Hypothalamus (tissue), 51 donors: Measurements from ENCODE around the gene ZFYVE19.

Source experiments
- DNase-seq, 51 donors: peaks; one replicate each; lab custom pipeline; 2025; lab: John Stamatoyannopoulos, UW

ZFYVE19 gene

GRCh38 chr15:40808861-40809450, 2.1 kb downstream of the ZFYVE19 start:
- DNase-seq: no peak

GRCh38 chr15:40812721-40813425, 6.0 kb downstream of the ZFYVE19 start:
- no peak for DNase-seq

- peak in 16 of 51 donors; percentile 1 to 41 (median 14) for DNase-seq
Measured at GRCh38 chr15:40815042-40815698, 8.3 kb downstream of the ZFYVE19 start.

- no peak for DNase-seq
Measured at GRCh38 chr15:40819048-40819447, 12.2 kb downstream of the ZFYVE19 start.

- no peak for DNase-seq
Measured at GRCh38 chr15:40821195-40821594, 14.3 kb downstream of the ZFYVE19 start.

- DNase-seq: no peak
Measured at GRCh38 chr15:40823572-40824343, 16.9 kb downstream of the ZFYVE19 start.

- no peak for DNase-seq
Measured at GRCh38 chr15:40825661-40826422, 19.0 kb downstream of the ZFYVE19 start.

GRCh38 chr15:40826423-40827075, 19.7 kb downstream of the ZFYVE19 start:
- DNase-seq: no peak

- no peak for DNase-seq
Measured at GRCh38 chr15:40828447-40829036, 21.7 kb downstream of the ZFYVE19 start, which contains the start of gene PPP1R14D. Gene PPP1R14D, minus strand, starts transcription at chr15:40828708. Its CDS starts 67 bp downstream, at chr15:40828641.

GRCh38 chr15:40829115-40829514, 22.2 kb downstream of the ZFYVE19 start:
- DNase-seq: no peak

- DNase-seq: no peak
Measured at GRCh38 chr15:40830884-40831283, 24.0 kb downstream of the ZFYVE19 start.

- no peak for DNase-seq
Measured at GRCh38 chr15:40831861-40832260, 25.0 kb downstream of the ZFYVE19 start.

- DNase-seq: no peak
Measured at GRCh38 chr15:40832903-40833302, 26.0 kb downstream of the ZFYVE19 start.

GRCh38 chr15:40836020-40836419, 29.1 kb downstream of the ZFYVE19 start:
- DNase-seq: no peak

GRCh38 chr15:40838756-40839155, 31.9 kb downstream of the ZFYVE19 start:
- DNase-seq: no peak

- DNase-seq: no peak
Measured at GRCh38 chr15:40841741-40842140, 34.9 kb downstream of the ZFYVE19 start.

GRCh38 chr15:40843261-40843884, 36.5 kb downstream of the ZFYVE19 start:
- no peak for DNase-seq

GRCh38 chr15:40843885-40844695, 37.2 kb downstream of the ZFYVE19 start, which contains the start of gene SPINT1:
Gene SPINT1, plus strand, starts transcription at chr15:40844048. Its CDS starts 507 bp downstream, at chr15:40844555.
- DNase-seq: no peak
